ENCODE measurements around the gene PRSS33. TPM values are rescaled to one million over a fixed set of nuclear protein-coding genes. Genes with fewer than 3 reads are reported as not detected.

The PRSS33 gene
- total RNA-seq, 1 experiment from 2014 or later, result not detected

- H3K27me3 ChIP-seq (replicated peaks; ENCODE audit: insufficient read depth, low read depth, low read length, poor library complexity), result no peaks in the 10 kb centered on the region
- TF ChIP-seq CTCF (conservative IDR thresholded peaks at IDR 0.05; ENCODE audit: low read depth, low read length) (no peak), EZH2 (IDR thresholded peaks at IDR 0.05; ENCODE audit: borderline replicate concordance, low read depth, low read length, poor library complexity, severe bottlenecking) (no peak)
- intact Hi-C loops (cut with micrococcal nuclease; ENCODE audit: unreplicated experiment), result no loop called here
- DNase-seq (ENCODE audit: low spot score), result no peak
- ChIA-PET CTCF (no interaction called here), POLR2A (ENCODE audit: low non-redundant PET) (no interaction called here)
- no peak overlapping the region for H3K4me3 ChIP-seq (ENCODE audit: low read depth, low read length, poor library complexity, severe bottlenecking)
- H3K4me1 ChIP-seq (ENCODE audit: insufficient read depth, low read length, poor library complexity, severe bottlenecking), result peaks cover 9% of the 10 kb centered on the region
- no peaks in the 10 kb centered on the region for H3K36me3 ChIP-seq (ENCODE audit: insufficient read depth, low read length, poor library complexity, severe bottlenecking)
- no peaks in the 10 kb centered on the region for H3K9me3 ChIP-seq (ENCODE audit: low read depth, low read length, poor library complexity, severe bottlenecking)
- H3K27ac ChIP-seq (ENCODE audit: low read depth, low read length, poor library complexity, severe bottlenecking), result no peak overlapping the region
- BruUV-seq (replicated peaks), result no TSS peak
Measured at GRCh38 chr16:2810651-2811050, 23.3 kb upstream of the PRSS33 start.

- ChIA-PET CTCF (no interaction called here), POLR2A (ENCODE audit: low non-redundant PET) (interaction anchor here (0.9 kb wide), 1 partner anchor 15 kb away, joined by 3 read pairs; no protein-coding TSS in a partner anchor)
- TF ChIP-seq CTCF (conservative IDR thresholded peaks at IDR 0.05; ENCODE audit: low read depth, low read length) (no peak), EZH2 (IDR thresholded peaks at IDR 0.05; ENCODE audit: borderline replicate concordance, low read depth, low read length, poor library complexity, severe bottlenecking) (no peak)
- no peaks in the 10 kb centered on the region for H3K9me3 ChIP-seq (ENCODE audit: low read depth, low read length, poor library complexity, severe bottlenecking)
- no peak for DNase-seq (ENCODE audit: low spot score)
- H3K4me1 ChIP-seq (ENCODE audit: insufficient read depth, low read length, poor library complexity, severe bottlenecking), result peaks cover 9% of the 10 kb centered on the region
- H3K36me3 ChIP-seq (ENCODE audit: insufficient read depth, low read length, poor library complexity, severe bottlenecking), result no peaks in the 10 kb centered on the region
- no peak overlapping the region for H3K4me3 ChIP-seq (ENCODE audit: low read depth, low read length, poor library complexity, severe bottlenecking)
- intact Hi-C loops (cut with micrococcal nuclease; ENCODE audit: unreplicated experiment), result no loop called here
- no TSS peak for BruUV-seq (replicated peaks)
- no peak overlapping the region for H3K27ac ChIP-seq (ENCODE audit: low read depth, low read length, poor library complexity, severe bottlenecking)
- peaks cover 3% of the 10 kb centered on the region for H3K27me3 ChIP-seq (replicated peaks; ENCODE audit: insufficient read depth, low read depth, low read length, poor library complexity)
Measured at GRCh38 chr16:2809149-2809760, 21.9 kb upstream of the PRSS33 start.

- ChIA-PET CTCF (no interaction called here), POLR2A (ENCODE audit: low non-redundant PET) (interaction anchor here (0.6 kb wide), 1 partner anchor 119 kb away, joined by 3 read pairs; no protein-coding TSS in a partner anchor)
- TF ChIP-seq CTCF (conservative IDR thresholded peaks at IDR 0.05; ENCODE audit: low read depth, low read length) (no peak), EZH2 (IDR thresholded peaks at IDR 0.05; ENCODE audit: borderline replicate concordance, low read depth, low read length, poor library complexity, severe bottlenecking) (no peak)
- Histone ChIP-seq H3K36me3 (ENCODE audit: insufficient read depth, low read length, poor library complexity, severe bottlenecking) (no peaks in the 10 kb centered on the region), H3K4me1 (ENCODE audit: insufficient read depth, low read length, poor library complexity, severe bottlenecking) (peaks cover 9% of the 10 kb centered on the region), H3K27me3 (replicated peaks; ENCODE audit: insufficient read depth, low read depth, low read length, poor library complexity) (peaks cover 11% of the 10 kb centered on the region), H3K27ac (ENCODE audit: low read depth, low read length, poor library complexity, severe bottlenecking) (no peak overlapping the region), H3K9me3 (ENCODE audit: low read depth, low read length, poor library complexity, severe bottlenecking) (peaks cover 10% of the 10 kb centered on the region), H3K4me3 (ENCODE audit: low read depth, low read length, poor library complexity, severe bottlenecking) (no peak overlapping the region)
- DNase-seq (ENCODE audit: low spot score), result no peak
- intact Hi-C loops (cut with micrococcal nuclease; ENCODE audit: unreplicated experiment), result no loop called here
- no TSS peak for BruUV-seq (replicated peaks)
Measured at GRCh38 chr16:2808181-2808580, 20.8 kb upstream of the PRSS33 start.
